ENCODE measurements around the gene ASXL2.
"Not testable (repeated sequence)": the region's sequence is repeated elsewhere in the genome, so short reads cannot be mapped to it uniquely, and the experiment has no call there.

- not testable (repeated sequence) for TF ChIP-seq POLR2A, EP300, POLR2AphosphoS5 (IDR thresholded peaks at IDR 0.05)
- TF ChIP-seq, protein P1, sequence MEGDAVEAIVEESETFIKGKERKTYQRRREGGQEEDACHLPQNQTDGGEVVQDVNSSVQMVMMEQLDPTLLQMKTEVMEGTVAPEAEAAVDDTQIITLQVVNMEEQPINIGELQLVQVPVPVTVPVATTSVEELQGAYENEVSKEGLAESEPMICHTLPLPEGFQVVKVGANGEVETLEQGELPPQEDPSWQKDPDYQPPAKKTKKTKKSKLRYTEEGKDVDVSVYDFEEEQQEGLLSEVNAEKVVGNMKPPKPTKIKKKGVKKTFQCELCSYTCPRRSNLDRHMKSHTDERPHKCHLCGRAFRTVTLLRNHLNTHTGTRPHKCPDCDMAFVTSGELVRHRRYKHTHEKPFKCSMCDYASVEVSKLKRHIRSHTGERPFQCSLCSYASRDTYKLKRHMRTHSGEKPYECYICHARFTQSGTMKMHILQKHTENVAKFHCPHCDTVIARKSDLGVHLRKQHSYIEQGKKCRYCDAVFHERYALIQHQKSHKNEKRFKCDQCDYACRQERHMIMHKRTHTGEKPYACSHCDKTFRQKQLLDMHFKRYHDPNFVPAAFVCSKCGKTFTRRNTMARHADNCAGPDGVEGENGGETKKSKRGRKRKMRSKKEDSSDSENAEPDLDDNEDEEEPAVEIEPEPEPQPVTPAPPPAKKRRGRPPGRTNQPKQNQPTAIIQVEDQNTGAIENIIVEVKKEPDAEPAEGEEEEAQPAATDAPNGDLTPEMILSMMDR (IDR thresholded peaks at IDR 0.05) = not testable (repeated sequence)
Observed at GRCh38 chr2:25913696-25913973, 35.3 kb upstream of the ASXL2 start.

Data from upper lobe of left lung (tissue), 4 donors.